HG02943 (cell line): Measurements from ENCODE around the gene ANO9.
"Not testable (repeated sequence)": the region's sequence is repeated elsewhere in the genome, so short reads cannot be mapped to it uniquely, and the experiment has no call there.

Source experiments
- ATAC-seq: cut with Tn5 transposase; IDR thresholded peaks from one replicate; pipeline ENCODE4 v1.9.1; 2021; ENCODE audit warnings: mild to moderate bottlenecking, low read depth, moderate library complexity; ENCODE audit not compliant: unreplicated experiment

ANO9 gene

GRCh38 chr11:390175-390574, 51.6 kb downstream of the ANO9 start:
- no peak for ATAC-seq

- ATAC-seq = not testable (repeated sequence)
Observed at GRCh38 chr11:389369-389768, 52.4 kb downstream of the ANO9 start.

- no peak for ATAC-seq
Observed at GRCh38 chr11:387193-387793, 54.5 kb downstream of the ANO9 start.

GRCh38 chr11:386483-386882, 55.3 kb downstream of the ANO9 start:
- ATAC-seq = no peak

GRCh38 chr11:385594-386351, 56.0 kb downstream of the ANO9 start:
- ATAC-seq = no peak

- ATAC-seq = no peak
Observed at GRCh38 chr11:384511-384910, 57.3 kb downstream of the ANO9 start.

- ATAC-seq = no peak
Observed at GRCh38 chr11:383431-383830, 58.4 kb downstream of the ANO9 start.

GRCh38 chr11:382081-382629, 59.7 kb downstream of the ANO9 start:
- ATAC-seq = no peak

GRCh38 chr11:381501-382072, 60.2 kb downstream of the ANO9 start:
- no peak for ATAC-seq

- no peak for ATAC-seq
Observed at GRCh38 chr11:380996-381395, 60.8 kb downstream of the ANO9 start.

- no peak for ATAC-seq
Observed at GRCh38 chr11:380491-380890, 61.3 kb downstream of the ANO9 start.

GRCh38 chr11:380095-380480, 61.7 kb downstream of the ANO9 start:
- ATAC-seq = no peak

- ATAC-seq = no peak
Observed at GRCh38 chr11:379205-380094, 62.4 kb downstream of the ANO9 start.

GRCh38 chr11:377883-378500, 63.8 kb downstream of the ANO9 start:
- ATAC-seq = no peak

- no peak for ATAC-seq
Observed at GRCh38 chr11:377174-377865, 64.5 kb downstream of the ANO9 start.

GRCh38 chr11:376531-377173, 65.2 kb downstream of the ANO9 start:
- no peak for ATAC-seq

GRCh38 chr11:375065-376025, 66.5 kb downstream of the ANO9 start:
- no peak for ATAC-seq
